Trophoblast cell (in vitro differentiated cells and primary cell): Measurements from ENCODE around the gene DDAH2.
"Not testable (repeated sequence)": the region's sequence is repeated elsewhere in the genome, so short reads cannot be mapped to it uniquely, and the experiment has no call there.

ENCODE experiments used
- DNase-seq, 2 donors: peaks; one replicate each; pipeline ENCODE4 v3.0.0-alpha.2; 2016
- H2AFZ ChIP-seq: 2 replicates; pipeline ENCODE4 v1.6.1; 2013; ENCODE audit warnings: low read length, moderate library complexity, mild to moderate bottlenecking; ENCODE audit not compliant: insufficient read depth, poor library complexity
- H2AK5ac ChIP-seq: 2 replicates; pipeline ENCODE4 v1.6.1; 2013; ENCODE audit warnings: mild to moderate bottlenecking, low read length
- H2BK120ac ChIP-seq: 2 replicates; pipeline ENCODE4 v1.6.1; 2013; ENCODE audit warnings: low read length, mild to moderate bottlenecking, moderate library complexity; ENCODE audit not compliant: insufficient read depth, poor library complexity
- H2BK12ac ChIP-seq: 2 replicates; pipeline ENCODE4 v1.6.1; 2013; ENCODE audit warnings: mild to moderate bottlenecking, low read length, moderate library complexity
- H2BK5ac ChIP-seq: 2 replicates; pipeline ENCODE4 v1.6.1; 2013; ENCODE audit warnings: low read length, low read depth, moderate library complexity, mild to moderate bottlenecking; ENCODE audit not compliant: poor library complexity
- H3K14ac ChIP-seq: 2 replicates; pipeline ENCODE4 v1.6.1; 2013; ENCODE audit warnings: mild to moderate bottlenecking, low read length
- H3K18ac ChIP-seq: 2 replicates; pipeline ENCODE4 v1.6.1; 2013; ENCODE audit warnings: mild to moderate bottlenecking, low read length
- H3K23ac ChIP-seq: 2 replicates; pipeline ENCODE4 v1.6.1; 2013; ENCODE audit warnings: low read length
- H3K27ac ChIP-seq: 2 replicates; pipeline ENCODE4 v1.5.1; 2013; ENCODE audit warnings: low read depth, mild to moderate bottlenecking, inconsistent platforms, low read length, moderate library complexity
- H3K27me3 ChIP-seq: 2 replicates; pipeline ENCODE4 v1.6.1; 2013; ENCODE audit warnings: inconsistent platforms, mild to moderate bottlenecking, low read length, moderate library complexity; ENCODE audit not compliant: insufficient read depth
- H3K36me3 ChIP-seq, 2 experiments: 1 replicate in 1 of 2; 2 replicates in 1 of 2; pipeline ENCODE4 v1.6.1; 2013; ENCODE audit warnings: low read length in 2 of 2, mild to moderate bottlenecking in 2 of 2, moderate library complexity in 1 of 2; ENCODE audit not compliant: insufficient read depth in 2 of 2, control insufficient read depth in 1 of 2
- H3K4ac ChIP-seq: 2 replicates; pipeline ENCODE4 v1.6.1; 2013; ENCODE audit warnings: low read depth, mild to moderate bottlenecking, low read length, moderate library complexity
- H3K4me1 ChIP-seq, 2 experiments: 1 replicate in 1 of 2; 2 replicates in 1 of 2; pipeline ENCODE4 v1.6.1; 2013; ENCODE audit warnings: low read length in 2 of 2, mild to moderate bottlenecking in 2 of 2, moderate library complexity in 1 of 2; ENCODE audit not compliant: insufficient read depth in 2 of 2, control insufficient read depth in 1 of 2
- H3K4me2 ChIP-seq: 2 replicates; pipeline ENCODE4 v1.6.1; 2013; ENCODE audit warnings: inconsistent platforms, mild to moderate bottlenecking, low read length, moderate library complexity
- H3K4me3 ChIP-seq: 2 replicates; pipeline ENCODE4 v1.5.1; 2013; ENCODE audit warnings: mild to moderate bottlenecking, low read depth, low read length, inconsistent platforms
- H3K79me1 ChIP-seq: one replicate; pipeline ENCODE4 v1.6.1; 2013; ENCODE audit warnings: low read length
- H3K79me2 ChIP-seq: 2 replicates; pipeline ENCODE4 v1.6.1; 2013; ENCODE audit warnings: low read length, mild to moderate bottlenecking; ENCODE audit not compliant: control insufficient read depth, insufficient read depth, poor library complexity
- H3K9ac ChIP-seq: 2 replicates; pipeline ENCODE4 v1.6.1; 2013; ENCODE audit warnings: mild to moderate bottlenecking, low read length
- H3K9me3 ChIP-seq: 2 replicates; pipeline ENCODE4 v1.6.1; 2013; ENCODE audit warnings: low read depth, mild to moderate bottlenecking, control low read depth, inconsistent platforms, low read length; ENCODE audit not compliant: insufficient read depth
- H4K12ac ChIP-seq: 2 replicates; pipeline ENCODE4 v1.6.1; 2013; ENCODE audit warnings: low read depth, mild to moderate bottlenecking, low read length, moderate library complexity
- H4K8ac ChIP-seq: 2 replicates; pipeline ENCODE4 v1.6.1; 2013; ENCODE audit warnings: low read depth, mild to moderate bottlenecking, low read length, moderate library complexity
- H4K91ac ChIP-seq: one replicate; pipeline ENCODE4 v1.6.1; 2013; ENCODE audit warnings: low read depth, mild to moderate bottlenecking, low read length, moderate library complexity
- WGBS: extraction: QIAGEN DNeasy Blood & Tissue Kit; methylation state at CpG from one replicate; pipeline ENCODE4 v1.1.7; 2013; ENCODE audit warnings: missing lambda C conversion rate; ENCODE audit not compliant: insufficient read length, insufficient coverage; ENCODE audit errors: extremely low coverage; 5-methylcytosine and 5-hydroxymethylcytosine counted together

Gene DDAH2

DNA sequence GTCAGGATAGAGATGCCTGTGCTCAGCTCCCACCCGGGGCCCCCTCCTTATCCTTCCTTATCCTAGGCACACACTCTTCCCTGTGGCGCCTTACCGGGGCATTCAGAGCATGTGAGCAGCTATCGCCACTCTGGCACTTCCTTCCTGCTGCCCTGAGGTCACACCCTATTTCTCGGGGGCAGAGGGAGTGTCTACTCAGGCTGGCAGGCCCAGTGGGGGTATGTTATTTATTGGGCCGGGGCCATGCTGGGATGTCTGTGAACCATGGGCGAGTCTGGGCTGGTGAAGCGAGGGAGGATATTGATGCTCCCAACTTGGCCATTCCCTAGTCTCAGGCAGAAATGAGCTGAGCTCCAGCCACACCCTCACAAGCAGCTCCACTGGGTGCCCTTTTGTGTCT is 17.9 kb downstream of the DDAH2 start:
- no peaks in the 10 kb centered on the region for H3K27me3 ChIP-seq
- no peak overlapping the region for H3K4me3 ChIP-seq
- no peak overlapping the region for H3K27ac ChIP-seq
- H3K79me2 ChIP-seq: no peaks in the 10 kb centered on the region
- WGBS: no CpG with 5 or more reads among the region's 8 CpGs
- H2BK5ac ChIP-seq: no peak overlapping the region
- H4K8ac ChIP-seq: no peak overlapping the region
- no peak overlapping the region for H3K4me2 ChIP-seq
- no peak overlapping the region for H4K91ac ChIP-seq
- H3K4ac ChIP-seq: no peak overlapping the region
- peaks cover 2% of the 10 kb centered on the region for H3K79me1 ChIP-seq
- no peak overlapping the region for H4K12ac ChIP-seq
- H3K9me3 ChIP-seq: peaks cover 2% of the 10 kb centered on the region
- H3K4me1 ChIP-seq: peaks cover 6 to 11% of the 10 kb centered on the region in 2 experiments
- H2AFZ ChIP-seq: no peak overlapping the region
- H3K18ac ChIP-seq: no peak overlapping the region
- no peak overlapping the region for H3K9ac ChIP-seq
- H3K14ac ChIP-seq: no peak overlapping the region
- no peak for DNase-seq
- no peak overlapping the region for H2BK12ac ChIP-seq
- H3K23ac ChIP-seq: no peak overlapping the region
- H2BK120ac ChIP-seq: no peak overlapping the region
- H3K36me3 ChIP-seq: no peaks in the 10 kb centered on the region
- H2AK5ac ChIP-seq: no peak overlapping the region

- WGBS: no CpG with 5 or more reads among the region's 5 CpGs
- no peak overlapping the region for H3K4me2 ChIP-seq
- no peak overlapping the region for H4K8ac ChIP-seq
- H3K4me3 ChIP-seq: no peak overlapping the region
- H3K79me1 ChIP-seq: peaks cover 2% of the 10 kb centered on the region
- H3K14ac ChIP-seq: no peak overlapping the region
- H2BK5ac ChIP-seq: no peak overlapping the region
- H3K79me2 ChIP-seq: no peaks in the 10 kb centered on the region
- no peak overlapping the region for H3K4ac ChIP-seq
- H2BK120ac ChIP-seq: no peak overlapping the region
- H3K27me3 ChIP-seq: no peaks in the 10 kb centered on the region
- H4K12ac ChIP-seq: no peak overlapping the region
- no peaks in the 10 kb centered on the region for H3K36me3 ChIP-seq
- peaks cover 6 to 11% of the 10 kb centered on the region in 2 experiments for H3K4me1 ChIP-seq
- no peak overlapping the region for H2AFZ ChIP-seq
- no peak overlapping the region for H4K91ac ChIP-seq
- DNase-seq: no peak
- peaks cover 2% of the 10 kb centered on the region for H3K9me3 ChIP-seq
- no peak overlapping the region for H3K9ac ChIP-seq
- H2AK5ac ChIP-seq: no peak overlapping the region
- H2BK12ac ChIP-seq: no peak overlapping the region
- no peak overlapping the region for H3K27ac ChIP-seq
- no peak overlapping the region for H3K23ac ChIP-seq
- no peak overlapping the region for H3K18ac ChIP-seq
These were observed 18.4 kb downstream of the DDAH2 start for GRCh38 chr6:31710523-31711219.

DNA sequence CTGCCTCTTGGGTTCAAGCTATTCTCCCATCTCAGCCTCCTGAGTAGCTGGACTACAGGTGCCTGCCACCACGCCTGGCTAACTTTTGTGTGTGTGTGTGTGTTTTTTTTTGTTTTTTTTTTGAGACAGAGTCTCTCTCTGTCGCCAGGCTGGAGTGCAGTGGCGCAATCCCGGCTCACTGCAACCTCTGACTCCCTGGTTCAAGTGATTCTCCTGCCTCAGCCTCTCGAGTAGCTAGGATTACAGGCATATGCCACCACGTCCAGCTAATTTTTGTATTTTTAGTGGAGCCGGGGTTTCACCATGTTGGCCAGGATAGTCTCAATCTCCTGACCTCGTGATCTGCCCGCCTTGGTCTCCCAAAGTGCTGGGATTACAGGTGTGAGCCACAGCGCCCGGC is 19.9 kb downstream of the DDAH2 start:
- not testable (repeated sequence) for H3K23ac ChIP-seq, H3K9me3 ChIP-seq, H3K27me3 ChIP-seq, H2AK5ac ChIP-seq, H3K9ac ChIP-seq, H2BK5ac ChIP-seq, H4K12ac ChIP-seq, H4K8ac ChIP-seq, H3K18ac ChIP-seq, H3K4me2 ChIP-seq, H3K14ac ChIP-seq, H3K36me3 ChIP-seq, DNase-seq, H2BK12ac ChIP-seq, H2AFZ ChIP-seq, H2BK120ac ChIP-seq, H4K91ac ChIP-seq, H3K79me1 ChIP-seq, H3K4me3 ChIP-seq, H3K4me1 ChIP-seq, H3K4ac ChIP-seq, H3K79me2 ChIP-seq, H3K27ac ChIP-seq
- WGBS: no CpG with 5 or more reads among the region's 11 CpGs

DNA sequence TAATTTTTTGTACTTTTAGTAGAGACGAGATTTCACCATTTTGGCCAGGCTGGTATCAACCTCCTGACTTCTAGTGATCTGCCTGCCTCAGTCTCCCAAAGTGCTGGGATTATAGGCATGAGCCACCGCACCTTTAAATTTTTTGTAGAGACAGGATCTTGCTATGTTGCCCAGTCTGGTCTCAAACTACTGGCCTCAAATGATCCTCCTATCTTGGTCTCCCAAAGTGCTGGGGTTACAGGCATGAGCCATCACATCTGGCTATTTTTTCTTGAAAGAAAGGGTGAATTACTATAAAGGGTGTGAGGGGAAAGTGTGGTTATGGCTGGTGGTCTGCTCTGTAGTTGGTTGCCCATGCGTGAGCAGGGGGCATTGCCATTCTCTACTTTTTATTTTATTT is 20.9 kb downstream of the DDAH2 start:
- Histone ChIP-seq H2BK5ac (no peak overlapping the region), H3K9me3 (peaks cover 2% of the 10 kb centered on the region), H2BK12ac (no peak overlapping the region), H3K4me1 (no peaks in the 10 kb centered on the region), H3K79me1 (no peaks in the 10 kb centered on the region), H3K4me2 (no peak overlapping the region), H3K4me3 (no peak overlapping the region), H2AFZ (no peak overlapping the region), H2AK5ac (no peak overlapping the region), H3K79me2 (no peaks in the 10 kb centered on the region), H4K12ac (no peak overlapping the region), H3K9ac (no peak overlapping the region), H4K91ac (no peak overlapping the region), H3K4ac (no peak overlapping the region), H3K27ac (no peak overlapping the region), H3K23ac (no peak overlapping the region), H3K14ac (no peak overlapping the region), H3K18ac (no peak overlapping the region), H3K36me3 (no peaks in the 10 kb centered on the region), H3K27me3 (no peaks in the 10 kb centered on the region), H4K8ac (no peak overlapping the region), H2BK120ac (no peak overlapping the region)
- WGBS: no CpG with 5 or more reads among the region's 3 CpGs
- no peak for DNase-seq
